Heart right ventricle (tissue), 16 donors: ENCODE data around the gene KPNA2. TPM values are rescaled to one million over a fixed set of nuclear protein-coding genes. Genes with fewer than 3 reads are reported as not detected.
A peak's percentile ranks its signal among the peaks of the same experiment; 100 is the strongest.
"Not testable (repeated sequence)": the region's sequence is repeated elsewhere in the genome, so short reads cannot be mapped to it uniquely, and the experiment has no call there.

ENCODE experiments used
- ATAC-seq, 8 donors: fragments of 200-7000 bp; cut with Tn5 transposase; one replicate each; pipeline ENCODE4 v1.9.1; 2020; ENCODE audit warnings: mild to moderate bottlenecking in 8 of 8, moderate library complexity in 8 of 8, moderate number of reproducible peaks in 1 of 8
- DNase-seq, 2 donors: peaks; one replicate each; pipeline ENCODE4 v3.0.0-alpha.2; 2020
- H3K27ac ChIP-seq, 10 donors: fragments of 200-600 bp; sonication (generic) in 2 of 10; one replicate each; pipeline versions ENCODE4 v1.5.0 to v1.8.0; 2020 to 2022; ENCODE audit warnings: mild to moderate bottlenecking in 3 of 10
- H3K27me3 ChIP-seq, 7 donors: fragments of 200-600 bp; one replicate each; pipeline ENCODE4 v1.8.0; 2021 to 2022; ENCODE audit warnings: mild to moderate bottlenecking in 2 of 7
- H3K36me3 ChIP-seq, 9 donors: fragments of 200-600 bp; sonication (generic) in 1 of 9; one replicate each; pipeline versions ENCODE4 v1.5.0 to v1.8.0; 2020 to 2022; ENCODE audit warnings: mild to moderate bottlenecking in 2 of 9
- H3K4me1 ChIP-seq, 9 donors: fragments of 200-600 bp; sonication (generic) in 1 of 9; one replicate each; pipeline versions ENCODE4 v1.5.0 to v1.8.0; 2020 to 2022; ENCODE audit warnings: mild to moderate bottlenecking in 4 of 9
- H3K4me3 ChIP-seq, 10 donors: fragments of 200-600 bp; sonication (generic) in 2 of 10; one replicate each; pipeline versions ENCODE4 v1.5.0 to v1.8.0; 2020 to 2022; ENCODE audit warnings: mild to moderate bottlenecking in 7 of 10, moderate library complexity in 2 of 10
- H3K9me3 ChIP-seq, 11 donors: fragments of 200-600 bp in 10 of 11; sonication (generic) in 2 of 11; one replicate each; pipeline versions ENCODE4 v1.5.0 to v1.8.0; 2013 to 2022; ENCODE audit warnings: mild to moderate bottlenecking in 2 of 11, control low read depth in 1 of 11, moderate library complexity in 1 of 11
- CTCF ChIP-seq, 9 donors: fragments of 200-600 bp; sonication (generic) in 2 of 9; IDR thresholded peaks; one replicate each; pipeline versions ENCODE4 v1.5.0 to v1.8.0; 2021 to 2022; ENCODE audit warnings: antibody characterized with exemption in 9 of 9, mild to moderate bottlenecking in 5 of 9, moderate library complexity in 1 of 9
- WGBS, 2 donors: extraction: QIAGEN DNeasy Blood & Tissue Kit; methylation state at CpG; one replicate each; pipeline ENCODE4 v1.1.7; 2013; ENCODE audit warnings: inconsistent platforms in 1 of 2; 5-methylcytosine and 5-hydroxymethylcytosine counted together
- intact Hi-C, 10 donors: fragments of 100-400 bp; cut with DNase I; formaldehyde crosslinking; loops; one replicate each; pipeline versions ENCODE4 v1.11.1 to v1.14.2; 2022
- polyA plus RNA-seq, 2 donors: library from polyadenylated mRNA; stranded (reverse); fragments of 200-250 nt; gene quantifications; one replicate each; pipeline ENCODE4 v1.2.3, GENCODE V29; 2013
- total RNA-seq, 10 donors: library from RNA; stranded (reverse); fragmentation: NEBNext Ultra II Directional in 3 of 10; extraction: Animal tissue kit (Norgen Biotek cat#: 25700) in 3 of 10; gene quantifications; one replicate each; pipeline versions ENCODE4 v1.2.1 to v1.2.4, GENCODE V29; 2021 to 2023
- donor health status: Arrhythmogenic right ventricular cardiomyopathy.
- donor health status: ischemic (EF 13 %, LVEDD 7.1; RV severe dilation, severe dysfunction).
- donor health status: healthy with polysubstance abuse.
- donor health status: DM: no; HTN: yes; CAD: no.
- donor health status: DM: no; HTN: no; CAD: no.
- donor health status: ischemic (EF 25% LVEDD 6.9; RV normal size, moderate dysfunction).
- donor health status: ischemic (EF 25% LVEDD 5.7; RV mildly dilated, moderate dysfunction).
- donor health status: healthy.
- donor health status: DM: yes; HTN: yes; CAD: no.
- donor health status: Ischemic cardiomyopathy.
- donor health status: ischemic (EF 35%, LVEDD 5.7; RV mildly dilated, moderate dysfunction).
- donor health status: nonischemic (EF 11% LVEDD 7.7; RV severe dilation, severe dysfunction).
- donor health status: DM: yes; HTN: yes; CAD: no.
- donor health status: PGD.
- donor health status: ischemic (EF 29% LVEDD 5.4; RV normal size, mild dysfunction).
- donor health status: nonischemic (EF 23%, LVEDD 6.1; RV moderate dilation, normal function).

Gene KPNA2
- total and polyA plus RNA-seq, 12 donors = 6.1 to 33.3 (median 18.8) TPM

GRCh38 chr17:68060336-68060735 is 24.8 kb downstream of the KPNA2 start:
- DNase-seq (no peak), ATAC-seq (no peak)
- no peaks in the 10 kb centered on the region for H3K27me3 ChIP-seq
- H3K4me3 ChIP-seq = no peak overlapping the region
- intact Hi-C loops = no loop called here
- 86 to 95% methylated on average over 2 of the region's 2 CpGs for WGBS, 2 donors
- no peaks in the 10 kb centered on the region for H3K36me3 ChIP-seq
- H3K27ac ChIP-seq = no peak overlapping the region
- peaks cover 0 to 11% (median 4%) of the 10 kb centered on the region in 9 donors for H3K4me1 ChIP-seq
- TF ChIP-seq CTCF (IDR thresholded peaks at IDR 0.05) = no peak
- no peaks in the 10 kb centered on the region for H3K9me3 ChIP-seq

- ATAC-seq = peak in 5 of 8 donors; percentile 24 to 77 (median 67)
- intact Hi-C loops = no loop called here
- H3K4me3 ChIP-seq = no peak overlapping the region
Observed at GRCh38 chr17:68061512-68062313, 26.2 kb downstream of the KPNA2 start.

GRCh38 chr17:68065366-68065765 is 29.8 kb downstream of the KPNA2 start:
- intact Hi-C loops, ATAC-seq, H3K27ac ChIP-seq, H3K9me3 ChIP-seq, H3K27me3 ChIP-seq, H3K36me3 ChIP-seq, DNase-seq, H3K4me3 ChIP-seq: not testable (repeated sequence)
- peaks cover 0 to 15% (median 4%) of the 10 kb centered on the region in 9 donors for H3K4me1 ChIP-seq
- WGBS, 2 donors = 87 to 98% methylated on average over 7 of the region's 7 CpGs

More at GRCh38 chr17:68061512-68062313, 26.2 kb downstream of the KPNA2 start:
- 40 to 53% methylated on average over 11 of the region's 11 CpGs for WGBS, 2 donors
- Histone ChIP-seq H3K36me3 (no peaks in the 10 kb centered on the region), H3K9me3 (no peaks in the 10 kb centered on the region), H3K27ac (peak overlapping the region in 1 of 10 donors; percentile 16), H3K27me3 (no peaks in the 10 kb centered on the region), H3K4me1 (peaks cover 0 to 9% (median 0%) of the 10 kb centered on the region in 9 donors)
- DNase-seq = no peak
- TF ChIP-seq CTCF (IDR thresholded peaks at IDR 0.05) = no peak

- H3K4me1 ChIP-seq = peaks cover 0 to 12% (median 7%) of the 10 kb centered on the region in 9 donors
- DNase-seq, H3K36me3 ChIP-seq, H3K27ac ChIP-seq, H3K27me3 ChIP-seq, ATAC-seq, intact Hi-C loops, H3K9me3 ChIP-seq, H3K4me3 ChIP-seq: not testable (repeated sequence)
- 95 to 96% methylated on average over 3 of the region's 3 CpGs for WGBS, 2 donors
Observed at GRCh38 chr17:68068512-68068911, 33.0 kb downstream of the KPNA2 start.

GRCh38 chr17:68070582-68071444 is 35.3 kb downstream of the KPNA2 start:
- intact Hi-C loops, H3K27me3 ChIP-seq, H3K36me3 ChIP-seq, H3K9me3 ChIP-seq: not testable (repeated sequence)
- peak overlapping the region in 2 of 10 donors; percentile 8 to 18 for H3K4me3 ChIP-seq
- ATAC-seq = peak; percentile 76 to 94 (median 92)
- peak; percentile 50 to 53 for DNase-seq
- peak overlapping the region in 8 of 10 donors; percentile 16 to 76 (median 56) for H3K27ac ChIP-seq
- WGBS, 2 donors = 46 to 54% methylated on average over 15 of the region's 15 CpGs
- H3K4me1 ChIP-seq = peaks cover 0 to 12% (median 7%) of the 10 kb centered on the region in 9 donors
